ENCODE results near the gene HTR3C.

DNA sequence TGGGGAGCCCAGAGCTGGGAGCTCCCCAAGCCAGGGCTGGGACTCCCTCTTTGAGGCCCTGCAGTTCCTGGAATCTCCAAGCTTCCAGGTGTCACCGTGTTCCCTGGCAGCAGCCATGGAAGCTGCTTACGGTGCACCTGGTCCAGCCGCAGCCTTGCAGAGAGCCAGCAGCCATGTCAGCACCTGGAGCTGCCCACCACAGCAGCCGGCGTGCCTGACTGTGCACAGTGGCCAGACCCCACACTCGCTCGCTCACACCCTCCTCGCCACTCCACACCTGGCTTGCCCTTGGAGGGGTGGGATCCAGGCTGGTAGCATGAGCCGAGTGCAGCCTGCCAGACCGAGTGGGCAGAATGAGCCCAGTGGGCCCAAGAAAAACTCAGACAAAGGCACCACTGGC, 29.2 kb downstream of the HTR3C start:
- TF ChIP-seq CTCF (IDR thresholded peaks at IDR 0.05) (no peak), POLR2A (IDR thresholded peaks at IDR 0.05) (no peak)

Measured in right lobe of liver (tissue), 4 donors.